Measurements from ENCODE around the gene WDR81.

GRCh38 chr17:1759529-1759928 lies 35.0 kb downstream of the WDR81 start:
- TF ChIP-seq, protein P1, sequence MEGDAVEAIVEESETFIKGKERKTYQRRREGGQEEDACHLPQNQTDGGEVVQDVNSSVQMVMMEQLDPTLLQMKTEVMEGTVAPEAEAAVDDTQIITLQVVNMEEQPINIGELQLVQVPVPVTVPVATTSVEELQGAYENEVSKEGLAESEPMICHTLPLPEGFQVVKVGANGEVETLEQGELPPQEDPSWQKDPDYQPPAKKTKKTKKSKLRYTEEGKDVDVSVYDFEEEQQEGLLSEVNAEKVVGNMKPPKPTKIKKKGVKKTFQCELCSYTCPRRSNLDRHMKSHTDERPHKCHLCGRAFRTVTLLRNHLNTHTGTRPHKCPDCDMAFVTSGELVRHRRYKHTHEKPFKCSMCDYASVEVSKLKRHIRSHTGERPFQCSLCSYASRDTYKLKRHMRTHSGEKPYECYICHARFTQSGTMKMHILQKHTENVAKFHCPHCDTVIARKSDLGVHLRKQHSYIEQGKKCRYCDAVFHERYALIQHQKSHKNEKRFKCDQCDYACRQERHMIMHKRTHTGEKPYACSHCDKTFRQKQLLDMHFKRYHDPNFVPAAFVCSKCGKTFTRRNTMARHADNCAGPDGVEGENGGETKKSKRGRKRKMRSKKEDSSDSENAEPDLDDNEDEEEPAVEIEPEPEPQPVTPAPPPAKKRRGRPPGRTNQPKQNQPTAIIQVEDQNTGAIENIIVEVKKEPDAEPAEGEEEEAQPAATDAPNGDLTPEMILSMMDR (IDR thresholded peaks at IDR 0.05) = no peak
- no peak for TF ChIP-seq POLR2A (IDR thresholded peaks at IDR 0.05)

All from testis (tissue), 2 donors.